Panc1 (cell line): ENCODE data around the gene INPP4B. TPM values are rescaled to one million over a fixed set of nuclear protein-coding genes. Genes with fewer than 3 reads are reported as not detected.

Experiments
- ATAC-seq: fragments of 200-7000 bp; cut with Tn5 transposase; 2 replicates; pipeline ENCODE4 v1.9.1; 2020; ENCODE audit warnings: mild to moderate bottlenecking, moderate library complexity
- BruUV-seq: library from RNA; stranded (reverse); fragments of 400-500 nt; replicated peaks from 2 replicates; lab custom pipeline; 2021; lab: Mats Ljungman, UMichigan
- CTCF ChIA-PET: fragments of 300-600 bp; sonication (Branson Sonifier 250); formaldehyde crosslinking; loops from one replicate; lab custom pipeline; 2022; ENCODE audit warnings: antibody characterized with exemption; lab: Charles Lee
- POLR2A ChIA-PET: fragments of 300-600 bp; sonication (Branson Sonifier 250); formaldehyde crosslinking; loops from one replicate; lab custom pipeline; 2022; ENCODE audit warnings: antibody characterized with exemption; lab: Charles Lee
- DNase-seq: peaks from one replicate; pipeline ENCODE4 v3.0.0-alpha.2; 2010; ENCODE audit warnings: low read depth, low spot score
- H3K27ac ChIP-seq: 2 replicates; pipeline ENCODE4 v1.5.1; 2011; ENCODE audit warnings: mild to moderate bottlenecking, low read length, inconsistent platforms
- H3K27me3 ChIP-seq: fragments of 200-500 bp; sonication (Bioruptor generic); 2 replicates; pipeline ENCODE4 v1.6.0; 2014; ENCODE audit warnings: low read length, inconsistent platforms; ENCODE audit not compliant: control insufficient read depth, insufficient read depth
- H3K36me3 ChIP-seq: fragments of 200-500 bp; sonication (Bioruptor generic); 2 replicates; pipeline ENCODE4 v1.5.1; 2014; ENCODE audit warnings: inconsistent platforms, mild to moderate bottlenecking, low read length, moderate library complexity; ENCODE audit not compliant: control insufficient read depth, insufficient read depth
- H3K4me1 ChIP-seq: 2 replicates; pipeline ENCODE4 v1.5.1; 2011; ENCODE audit warnings: inconsistent platforms, mild to moderate bottlenecking, low read length, moderate library complexity; ENCODE audit not compliant: control insufficient read depth, insufficient read depth
- H3K4me3 ChIP-seq, 2 experiments: 2 replicates each; pipeline ENCODE4 v1.5.1; 2011 to 2012; ENCODE audit warnings: low read depth in 2 of 2, low read length in 2 of 2, mild to moderate bottlenecking in 2 of 2, inconsistent platforms in 1 of 2, moderate library complexity in 1 of 2
- H3K9me3 ChIP-seq: fragments of 200-500 bp; sonication (Bioruptor generic); 2 replicates; pipeline ENCODE4 v1.5.1; 2014; ENCODE audit warnings: low read depth, mild to moderate bottlenecking, inconsistent platforms, low read length, moderate library complexity; ENCODE audit not compliant: control insufficient read depth, insufficient read depth
- CTCF ChIP-seq: fragments of 450-650 bp; IDR thresholded peaks from 2 replicates; pipeline ENCODE4 v1.5.1; 2017; ENCODE audit warnings: mild to moderate bottlenecking
- POLR2AphosphoS5 ChIP-seq: IDR thresholded peaks from 2 replicates; pipeline ENCODE4 v1.6.1; 2012; ENCODE audit warnings: mild to moderate bottlenecking, low read depth, low read length, moderate library complexity
- SIN3A ChIP-seq: IDR thresholded peaks from 2 replicates; pipeline ENCODE4 v1.6.1; 2012; ENCODE audit warnings: low read depth, mild to moderate bottlenecking, low read length, moderate library complexity, borderline replicate concordance; ENCODE audit not compliant: insufficient read depth
- TCF7L2 ChIP-seq: IDR thresholded peaks from 2 replicates; pipeline ENCODE4 v1.6.1; 2011; ENCODE audit warnings: mild to moderate bottlenecking, low read depth, low read length, inconsistent platforms
- in situ Hi-C: cut with HindIII; loops from 2 replicates; pipeline ENCODE4 v1.10.0; 2016; ENCODE audit warnings: low sequenced_read_pairs, low pct_unique_long_range_greater_than_20kb
- intact Hi-C: fragments of 100-400 bp; cut with micrococcal nuclease; formaldehyde crosslinking; loops from one replicate; pipeline ENCODE4 v1.10.0; 2022; ENCODE audit not compliant: unreplicated experiment
- total RNA-seq: library from RNA; stranded (reverse); gene quantifications from one replicate; pipeline ENCODE4 v1.2.1, GENCODE V29; 2021; ENCODE audit not compliant: unreplicated experiment
- TF ChIP-seq, protein P1 (sequence below), 2 experiments: IDR thresholded peaks; 2 replicates each; pipeline ENCODE4 v1.6.1; 2011 to 2012; ENCODE audit warnings: low read depth in 2 of 2, control low read depth in 1 of 2, low read length in 1 of 2, mild to moderate bottlenecking in 1 of 2, moderate library complexity in 1 of 2; ENCODE audit not compliant: insufficient read depth in 1 of 2

INPP4B gene
- total RNA-seq, 1 experiment from 2014 or later: 4.5 TPM

GRCh38 chr4:142838778-142839177 is 7.3 kb downstream of the INPP4B start:
- Histone ChIP-seq H3K27me3 (no peaks in the 10 kb centered on the region), H3K27ac (no peak overlapping the region), H3K9me3 (no peaks in the 10 kb centered on the region), H3K36me3 (no peaks in the 10 kb centered on the region), H3K4me1 (no peaks in the 10 kb centered on the region), H3K4me3 (no peak overlapping the region)
- TF ChIP-seq CTCF (no peak), SIN3A (no peak), POLR2AphosphoS5 (no peak), TCF7L2 (no peak)
- TF ChIP-seq, protein P1, sequence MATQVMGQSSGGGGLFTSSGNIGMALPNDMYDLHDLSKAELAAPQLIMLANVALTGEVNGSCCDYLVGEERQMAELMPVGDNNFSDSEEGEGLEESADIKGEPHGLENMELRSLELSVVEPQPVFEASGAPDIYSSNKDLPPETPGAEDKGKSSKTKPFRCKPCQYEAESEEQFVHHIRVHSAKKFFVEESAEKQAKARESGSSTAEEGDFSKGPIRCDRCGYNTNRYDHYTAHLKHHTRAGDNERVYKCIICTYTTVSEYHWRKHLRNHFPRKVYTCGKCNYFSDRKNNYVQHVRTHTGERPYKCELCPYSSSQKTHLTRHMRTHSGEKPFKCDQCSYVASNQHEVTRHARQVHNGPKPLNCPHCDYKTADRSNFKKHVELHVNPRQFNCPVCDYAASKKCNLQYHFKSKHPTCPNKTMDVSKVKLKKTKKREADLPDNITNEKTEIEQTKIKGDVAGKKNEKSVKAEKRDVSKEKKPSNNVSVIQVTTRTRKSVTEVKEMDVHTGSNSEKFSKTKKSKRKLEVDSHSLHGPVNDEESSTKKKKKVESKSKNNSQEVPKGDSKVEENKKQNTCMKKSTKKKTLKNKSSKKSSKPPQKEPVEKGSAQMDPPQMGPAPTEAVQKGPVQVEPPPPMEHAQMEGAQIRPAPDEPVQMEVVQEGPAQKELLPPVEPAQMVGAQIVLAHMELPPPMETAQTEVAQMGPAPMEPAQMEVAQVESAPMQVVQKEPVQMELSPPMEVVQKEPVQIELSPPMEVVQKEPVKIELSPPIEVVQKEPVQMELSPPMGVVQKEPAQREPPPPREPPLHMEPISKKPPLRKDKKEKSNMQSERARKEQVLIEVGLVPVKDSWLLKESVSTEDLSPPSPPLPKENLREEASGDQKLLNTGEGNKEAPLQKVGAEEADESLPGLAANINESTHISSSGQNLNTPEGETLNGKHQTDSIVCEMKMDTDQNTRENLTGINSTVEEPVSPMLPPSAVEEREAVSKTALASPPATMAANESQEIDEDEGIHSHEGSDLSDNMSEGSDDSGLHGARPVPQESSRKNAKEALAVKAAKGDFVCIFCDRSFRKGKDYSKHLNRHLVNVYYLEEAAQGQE (IDR thresholded peaks at IDR 0.05; ENCODE audit: insufficient read depth in 1 of 2, low read depth in 2 of 2, low read length in 1 of 2): no peak
- in situ Hi-C loops: no loop called here
- DNase-seq (no peak), ATAC-seq (no peak)
- intact Hi-C loops: loop anchor here (5.0 kb wide), 1 partner anchor 486 kb away; no protein-coding TSS in a partner anchor
- POLR2A ChIA-PET: no interaction called here
- no TSS peak for BruUV-seq
- CTCF ChIA-PET: no interaction called here

- no peak for DNase-seq
- ATAC-seq: no peak
- Histone ChIP-seq H3K36me3 (no peaks in the 10 kb centered on the region), H3K27ac (no peak overlapping the region), H3K4me3 (no peak overlapping the region), H3K27me3 (no peaks in the 10 kb centered on the region), H3K4me1 (no peaks in the 10 kb centered on the region), H3K9me3 (no peaks in the 10 kb centered on the region)
- in situ Hi-C loops (no loop called here), intact Hi-C loops (no loop called here)
- POLR2A ChIA-PET: no interaction called here
- TF ChIP-seq, protein P1 (IDR thresholded peaks at IDR 0.05; ENCODE audit: insufficient read depth in 1 of 2, low read depth in 2 of 2, low read length in 1 of 2): no peak
- TF ChIP-seq POLR2AphosphoS5: no peak
- no peak for TF ChIP-seq SIN3A
- no peak for TF ChIP-seq CTCF
- TF ChIP-seq TCF7L2: no peak
- CTCF ChIA-PET: no interaction called here
- BruUV-seq: no TSS peak
These were observed 14.1 kb downstream of the INPP4B start for GRCh38 chr4:142832022-142832421.
